ENCODE data around the gene NOS1.

DNA sequence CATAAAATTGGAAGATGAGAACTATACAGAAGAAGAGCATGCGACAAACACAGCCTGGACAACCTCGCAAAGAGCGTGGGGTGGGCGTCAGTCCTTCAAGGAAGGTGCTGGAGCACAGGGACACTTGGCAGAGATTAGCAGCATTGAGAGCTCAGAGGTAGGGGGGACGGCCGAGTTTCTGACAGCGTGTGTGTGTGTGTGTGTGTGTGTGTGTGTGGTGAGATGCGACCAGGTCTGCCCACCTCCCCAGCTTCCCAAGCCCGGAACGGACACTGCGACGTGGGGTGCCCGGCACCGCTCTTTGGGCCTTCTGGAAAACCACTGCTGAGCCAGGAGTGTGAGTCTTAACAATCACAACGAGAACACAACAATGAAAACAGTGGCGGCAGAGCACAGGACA lies 153.2 kb downstream of the NOS1 start:
- TF ChIP-seq, protein P1, sequence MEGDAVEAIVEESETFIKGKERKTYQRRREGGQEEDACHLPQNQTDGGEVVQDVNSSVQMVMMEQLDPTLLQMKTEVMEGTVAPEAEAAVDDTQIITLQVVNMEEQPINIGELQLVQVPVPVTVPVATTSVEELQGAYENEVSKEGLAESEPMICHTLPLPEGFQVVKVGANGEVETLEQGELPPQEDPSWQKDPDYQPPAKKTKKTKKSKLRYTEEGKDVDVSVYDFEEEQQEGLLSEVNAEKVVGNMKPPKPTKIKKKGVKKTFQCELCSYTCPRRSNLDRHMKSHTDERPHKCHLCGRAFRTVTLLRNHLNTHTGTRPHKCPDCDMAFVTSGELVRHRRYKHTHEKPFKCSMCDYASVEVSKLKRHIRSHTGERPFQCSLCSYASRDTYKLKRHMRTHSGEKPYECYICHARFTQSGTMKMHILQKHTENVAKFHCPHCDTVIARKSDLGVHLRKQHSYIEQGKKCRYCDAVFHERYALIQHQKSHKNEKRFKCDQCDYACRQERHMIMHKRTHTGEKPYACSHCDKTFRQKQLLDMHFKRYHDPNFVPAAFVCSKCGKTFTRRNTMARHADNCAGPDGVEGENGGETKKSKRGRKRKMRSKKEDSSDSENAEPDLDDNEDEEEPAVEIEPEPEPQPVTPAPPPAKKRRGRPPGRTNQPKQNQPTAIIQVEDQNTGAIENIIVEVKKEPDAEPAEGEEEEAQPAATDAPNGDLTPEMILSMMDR (conservative IDR thresholded peaks at IDR 0.05 in 1 of 2, IDR thresholded peaks at IDR 0.05 in 1 of 2; ENCODE audit: extremely low read depth in 1 of 2, insufficient read depth in 1 of 2, low read depth in 1 of 2, low read length in 2 of 2): no peak
- TF ChIP-seq EZH2 (IDR thresholded peaks at IDR 0.05; ENCODE audit: borderline replicate concordance, low read length): no peak
